Mesenchymal stem cell (in vitro differentiated cells and primary cell): ENCODE measurements around the gene CDC42EP4.

ENCODE experiments used
- DNase-seq: peaks from one replicate; pipeline ENCODE4 v3.0.0-alpha.2; 2013
- H2AFZ ChIP-seq: one replicate; pipeline ENCODE4 v1.6.1; 2013; ENCODE audit warnings: low read depth, mild to moderate bottlenecking, control low read depth, inconsistent platforms, low read length, moderate library complexity
- H2AK5ac ChIP-seq: 2 replicates; pipeline ENCODE4 v1.6.1; 2013; ENCODE audit warnings: low read length, moderate library complexity, mild to moderate bottlenecking, inconsistent platforms; ENCODE audit not compliant: severe bottlenecking
- H2BK120ac ChIP-seq: one replicate; pipeline ENCODE4 v1.6.1; 2013; ENCODE audit warnings: low read depth, mild to moderate bottlenecking, inconsistent platforms, low read length, moderate library complexity
- H2BK12ac ChIP-seq, 2 experiments: one replicate each; pipeline ENCODE4 v1.6.1; 2013; ENCODE audit warnings: inconsistent platforms in 2 of 2, low read length in 2 of 2, mild to moderate bottlenecking in 2 of 2, moderate library complexity in 2 of 2, control low read depth in 1 of 2
- H2BK15ac ChIP-seq: one replicate; pipeline ENCODE4 v1.6.1; 2013; ENCODE audit warnings: mild to moderate bottlenecking, low read depth, inconsistent platforms; ENCODE audit not compliant: poor library complexity, severe bottlenecking
- H2BK5ac ChIP-seq: 2 replicates; pipeline ENCODE4 v1.6.1; 2013; ENCODE audit warnings: low read depth, mild to moderate bottlenecking, low read length, control low read depth, inconsistent platforms; ENCODE audit not compliant: poor library complexity, severe bottlenecking
- H3K14ac ChIP-seq, 2 experiments: one replicate each; pipeline ENCODE4 v1.6.1; 2013; ENCODE audit warnings: inconsistent platforms in 2 of 2, low read length in 2 of 2, control low read depth in 1 of 2, mild to moderate bottlenecking in 1 of 2, moderate library complexity in 1 of 2
- H3K18ac ChIP-seq, 2 experiments: one replicate each; pipeline ENCODE4 v1.6.1; 2013; ENCODE audit warnings: inconsistent platforms in 2 of 2, low read length in 2 of 2, control low read depth in 1 of 2, low read depth in 1 of 2, mild to moderate bottlenecking in 1 of 2
- H3K23ac ChIP-seq, 2 experiments: one replicate each; pipeline ENCODE4 v1.6.1; 2013; ENCODE audit warnings: inconsistent platforms in 2 of 2, low read length in 2 of 2, mild to moderate bottlenecking in 2 of 2, moderate library complexity in 2 of 2, control low read depth in 1 of 2
- H3K27ac ChIP-seq: 2 replicates; pipeline ENCODE4 v1.5.1; 2013; ENCODE audit warnings: mild to moderate bottlenecking, moderate library complexity, low read length, control low read depth, inconsistent platforms; ENCODE audit not compliant: poor library complexity, severe bottlenecking
- H3K27me3 ChIP-seq, 2 experiments: 2 replicates each; pipeline versions ENCODE4 v1.6.1 to v1.7.0; 2013; ENCODE audit warnings: low read length in 2 of 2, mild to moderate bottlenecking in 2 of 2, moderate library complexity in 2 of 2, control low read depth in 1 of 2, inconsistent platforms in 1 of 2; ENCODE audit not compliant: control insufficient read depth in 1 of 2, insufficient read depth in 1 of 2
- H3K36me3 ChIP-seq, 2 experiments: 2 replicates each; pipeline versions ENCODE4 v1.6.1 to v1.7.0; 2013; ENCODE audit warnings: low read length in 2 of 2, control low read depth in 1 of 2, inconsistent platforms in 1 of 2, low read depth in 1 of 2, mild to moderate bottlenecking in 1 of 2; ENCODE audit not compliant: insufficient read depth in 2 of 2, control insufficient read depth in 1 of 2
- H3K4ac ChIP-seq, 2 experiments: one replicate each; pipeline ENCODE4 v1.6.1; 2013; ENCODE audit warnings: inconsistent platforms in 2 of 2, low read length in 2 of 2, mild to moderate bottlenecking in 2 of 2, moderate library complexity in 2 of 2, control low read depth in 1 of 2, low read depth in 1 of 2
- H3K4me1 ChIP-seq: 2 replicates; pipeline ENCODE4 v1.6.1; 2013; ENCODE audit warnings: low read depth, low read length, control low read depth; ENCODE audit not compliant: control insufficient read depth, insufficient read depth
- H3K4me2 ChIP-seq: 2 replicates; pipeline ENCODE4 v1.6.1; 2013; ENCODE audit warnings: low read length, mild to moderate bottlenecking, inconsistent platforms; ENCODE audit not compliant: poor library complexity, severe bottlenecking
- H3K4me3 ChIP-seq, 2 experiments: 2 replicates each; pipeline versions ENCODE4 v1.5.1 to v1.7.0; 2013; ENCODE audit warnings: low read length in 2 of 2, mild to moderate bottlenecking in 2 of 2, control low read depth in 1 of 2, low read depth in 1 of 2; ENCODE audit not compliant: insufficient read depth in 1 of 2
- H3K79me1 ChIP-seq: replicated peaks from 2 replicates; pipeline ENCODE4 v1.6.1; 2013; ENCODE audit warnings: mild to moderate bottlenecking, control low read depth, low read length, inconsistent platforms; ENCODE audit not compliant: poor library complexity, severe bottlenecking
- H3K9ac ChIP-seq: 2 replicates; pipeline ENCODE4 v1.7.0; 2013; ENCODE audit warnings: mild to moderate bottlenecking, low read length, moderate library complexity
- H3K9me3 ChIP-seq: 2 replicates; pipeline ENCODE4 v1.7.0; 2013; ENCODE audit warnings: mild to moderate bottlenecking, low read length; ENCODE audit not compliant: control insufficient read depth
- H4K8ac ChIP-seq: one replicate; pipeline ENCODE4 v1.6.1; 2013; ENCODE audit warnings: inconsistent platforms, mild to moderate bottlenecking, low read length, moderate library complexity
- H4K91ac ChIP-seq: one replicate; pipeline ENCODE4 v1.6.1; 2013; ENCODE audit warnings: mild to moderate bottlenecking, low read length, inconsistent platforms
- WGBS: methylation state at CpG from one replicate; pipeline ENCODE4 v1.1.7; 2013; ENCODE audit warnings: mixed read lengths; 5-methylcytosine and 5-hydroxymethylcytosine counted together

The CDC42EP4 gene

GRCh38 chr17:73292031-73292531 is 19.7 kb downstream of the CDC42EP4 start:
- Histone ChIP-seq H2BK12ac (peak overlapping the region; percentile 73 to 99), H2BK5ac (peak overlapping the region; percentile 21), H3K79me1 (peaks cover 17% of the 10 kb centered on the region), H3K4me2 (peak overlapping the region; percentile 26), H4K91ac (peak overlapping the region; percentile 90), H3K4ac (peak overlapping the region; percentile 18 to 95), H4K8ac (peak overlapping the region; percentile 77), H3K27me3 (no peaks in the 10 kb centered on the region), H3K9ac (peak overlapping the region; percentile 76), H2AK5ac (peak overlapping the region; percentile 61), H2BK15ac (no peak overlapping the region), H2BK120ac (no peak overlapping the region), H3K4me3 (peak overlapping the region in 1 of 2 experiments; percentile 65), H3K36me3 (peaks cover 0 to 7% of the 10 kb centered on the region in 2 experiments), H3K14ac (peak overlapping the region in 1 of 2 experiments; percentile 93), H2AFZ (no peak overlapping the region), H3K9me3 (no peaks in the 10 kb centered on the region), H3K27ac (peak overlapping the region; percentile 79), H3K4me1 (peaks cover 49% of the 10 kb centered on the region), H3K23ac (peak overlapping the region in 1 of 2 experiments; percentile 92), H3K18ac (peak overlapping the region; percentile 62 to 99)
- DNase-seq: peak; percentile 86
- 51% methylated on average over 9 of the region's 12 CpGs for WGBS

GRCh38 chr17:73291260-73291801 is 20.5 kb downstream of the CDC42EP4 start:
- H3K18ac ChIP-seq: peak overlapping the region; percentile 71 to 99
- H3K4me2 ChIP-seq: no peak overlapping the region
- H2AK5ac ChIP-seq: peak overlapping the region; percentile 87
- peak overlapping the region; percentile 75 to 95 for H3K4ac ChIP-seq
- H3K14ac ChIP-seq: peak overlapping the region in 1 of 2 experiments; percentile 73
- H2BK120ac ChIP-seq: no peak overlapping the region
- H3K9ac ChIP-seq: peak overlapping the region; percentile 76
- H2BK15ac ChIP-seq: peak overlapping the region; percentile 87
- no peaks in the 10 kb centered on the region for H3K9me3 ChIP-seq
- H3K79me1 ChIP-seq: peaks cover 23% of the 10 kb centered on the region
- H3K4me1 ChIP-seq: peaks cover 52% of the 10 kb centered on the region
- H3K4me3 ChIP-seq: peak overlapping the region in 1 of 2 experiments; percentile 65
- peak overlapping the region; percentile 79 for H3K27ac ChIP-seq
- H4K91ac ChIP-seq: peak overlapping the region; percentile 48
- H2BK12ac ChIP-seq: peak overlapping the region in 1 of 2 experiments; percentile 99
- H3K23ac ChIP-seq: peak overlapping the region in 1 of 2 experiments; percentile 92
- H4K8ac ChIP-seq: peak overlapping the region; percentile 77
- peak; percentile 87 for DNase-seq
- H2BK5ac ChIP-seq: peak overlapping the region; percentile 21
- peaks cover 0 to 13% of the 10 kb centered on the region in 2 experiments for H3K36me3 ChIP-seq
- H2AFZ ChIP-seq: no peak overlapping the region
- 32% methylated on average over 6 of the region's 8 CpGs for WGBS
- H3K27me3 ChIP-seq: no peaks in the 10 kb centered on the region

DNA sequence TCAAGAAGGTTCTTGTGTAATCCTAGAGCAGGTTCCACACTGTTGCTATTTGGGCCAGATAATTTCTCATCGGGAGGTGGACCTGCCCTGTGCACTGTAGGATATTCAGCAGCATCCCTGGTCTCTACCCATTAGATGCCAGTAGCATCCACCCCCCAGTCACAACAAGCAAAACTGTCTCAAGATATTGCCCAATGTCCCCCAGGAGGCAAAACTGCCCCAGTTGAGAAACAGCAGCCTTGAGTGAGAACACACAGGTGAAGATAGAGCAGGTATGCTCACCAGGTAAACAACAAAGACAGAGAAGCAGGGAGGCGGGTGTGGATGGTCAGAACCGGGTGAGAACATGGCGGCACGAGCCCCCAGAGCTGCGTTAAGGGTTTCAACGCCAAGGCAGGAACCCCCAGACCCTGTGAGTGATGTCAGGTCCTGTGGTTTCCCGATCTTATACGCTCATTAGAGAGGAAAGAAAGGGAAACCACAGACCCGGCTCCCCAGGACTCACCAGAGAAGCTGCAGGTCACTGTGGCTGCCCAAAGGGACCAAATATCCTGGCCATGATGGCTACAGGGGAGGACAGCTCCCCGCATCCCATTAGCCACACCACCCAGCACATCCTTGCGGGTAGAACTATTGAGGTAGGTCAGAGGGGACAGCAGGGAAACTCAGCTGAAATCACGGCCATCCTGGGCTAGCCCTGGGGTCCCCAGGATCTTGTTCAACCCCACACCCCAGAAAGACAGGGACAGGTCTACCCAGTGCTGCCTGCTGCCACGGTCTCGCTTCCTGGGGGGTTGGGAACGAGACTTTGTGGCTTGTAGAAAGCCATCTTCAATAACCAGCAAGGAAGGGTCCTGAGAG is 21.2 kb downstream of the CDC42EP4 start:
- no peak overlapping the region for H2BK120ac ChIP-seq

More for the DNA sequence above, 21.2 kb downstream of the CDC42EP4 start:
- H2AK5ac ChIP-seq: peak overlapping the region; percentile 87
- no peak overlapping the region for H3K4me2 ChIP-seq
- peak overlapping the region; percentile 48 for H4K91ac ChIP-seq
- peaks cover 30% of the 10 kb centered on the region for H3K79me1 ChIP-seq
- H2BK5ac ChIP-seq: no peak overlapping the region
- peak overlapping the region; percentile 13 to 71 for H3K18ac ChIP-seq
- peak overlapping the region in 1 of 2 experiments; percentile 73 for H3K14ac ChIP-seq
- peak overlapping the region; percentile 75 to 77 for H3K4ac ChIP-seq
- H3K23ac ChIP-seq: no peak overlapping the region
- peaks cover 7 to 20% of the 10 kb centered on the region in 2 experiments for H3K36me3 ChIP-seq
- peak overlapping the region; percentile 34 to 95 for H2BK12ac ChIP-seq
- no peaks in the 10 kb centered on the region for H3K9me3 ChIP-seq
- 95% methylated on average over 15 of the region's 16 CpGs for WGBS
- no peak for DNase-seq
- H2BK15ac ChIP-seq: no peak overlapping the region
- H3K4me1 ChIP-seq: peaks cover 56% of the 10 kb centered on the region
- peak overlapping the region; percentile 76 for H3K9ac ChIP-seq
- peak overlapping the region in 1 of 2 experiments; percentile 65 for H3K4me3 ChIP-seq
- H2AFZ ChIP-seq: no peak overlapping the region
- peak overlapping the region; percentile 58 for H4K8ac ChIP-seq
- peak overlapping the region; percentile 79 for H3K27ac ChIP-seq
- H3K27me3 ChIP-seq: no peaks in the 10 kb centered on the region
